C4-2B (cell line): Measurements from ENCODE around the gene SAP30BP.

Experiments
- CTCF ChIP-seq: fragments of 450-650 bp; conservative IDR thresholded peaks from 2 replicates; pipeline ENCODE4 v1.5.1; 2017; ENCODE audit warnings: mild to moderate bottlenecking
- ZFX ChIP-seq: fragments of 450-650 bp; IDR thresholded peaks from 2 replicates; pipeline ENCODE4 v1.6.1; 2017

- TF ChIP-seq CTCF (no peak), ZFX (no peak)
Measured at GRCh38 chr17:75641343-75641742, 25.8 kb upstream of the SAP30BP start.
